ENCODE measurements around the gene CCR5AS.
"Not testable (repeated sequence)": the region's sequence is repeated elsewhere in the genome, so short reads cannot be mapped to it uniquely, and the experiment has no call there.

Gene CCR5AS

GRCh38 chr3:46395766-46396530 is 10.9 kb downstream of the CCR5AS start:
- Histone ChIP-seq H3K4me1 (peaks cover 5% of the 10 kb centered on the region), H3K27me3 (no peaks in the 10 kb centered on the region), H3K9me3 (no peaks in the 10 kb centered on the region), H3K27ac (no peak overlapping the region), H3K4me3 (no peak overlapping the region), H3K36me3 (replicated peaks in 1 of 2; ENCODE audit: insufficient read depth in 1 of 2, low read depth in 2 of 2) (no peaks in the 10 kb centered on the region)
- DNase-seq (peak in 1 of 4 donors; percentile 31), ATAC-seq (no peak)
- WGBS, 2 donors = 65 to 66% methylated on average over 6 of the region's 6 CpGs
- TF ChIP-seq CTCF (IDR thresholded peaks at IDR 0.05) (no peak), POLR2A (IDR thresholded peaks at IDR 0.05) (no peak)
- intact Hi-C loops (cut with DNase I) = no loop called here

- WGBS, 2 donors = 75 to 81% methylated on average over 6 of the region's 6 CpGs
- Histone ChIP-seq H3K27me3 (no peaks in the 10 kb centered on the region), H3K4me1 (peaks cover 5% of the 10 kb centered on the region), H3K9me3 (no peaks in the 10 kb centered on the region), H3K27ac (no peak overlapping the region), H3K4me3 (no peak overlapping the region), H3K36me3 (replicated peaks in 1 of 2; ENCODE audit: insufficient read depth in 1 of 2, low read depth in 2 of 2) (no peaks in the 10 kb centered on the region)
- ATAC-seq (no peak), DNase-seq (no peak)
- TF ChIP-seq POLR2A (IDR thresholded peaks at IDR 0.05) = no peak
- no peak for TF ChIP-seq CTCF (IDR thresholded peaks at IDR 0.05)
- intact Hi-C loops (cut with DNase I) = no loop called here
These were observed 11.6 kb downstream of the CCR5AS start for GRCh38 chr3:46395210-46395661.

GRCh38 chr3:46393554-46394434 is 13.1 kb downstream of the CCR5AS start:
- no peak for TF ChIP-seq CTCF (IDR thresholded peaks at IDR 0.05)
- TF ChIP-seq POLR2A (IDR thresholded peaks at IDR 0.05) = no peak
- ATAC-seq (no peak), DNase-seq (no peak)
- peaks cover 5% of the 10 kb centered on the region for H3K4me1 ChIP-seq
- WGBS, 2 donors = 68 to 71% methylated on average over 8 of the region's 8 CpGs
- no peak overlapping the region for H3K27ac ChIP-seq
- no peaks in the 10 kb centered on the region for H3K27me3 ChIP-seq
- H3K36me3 ChIP-seq (replicated peaks in 1 of 2; ENCODE audit: insufficient read depth in 1 of 2, low read depth in 2 of 2) = no peaks in the 10 kb centered on the region
- intact Hi-C loops (cut with DNase I) = no loop called here
- H3K4me3 ChIP-seq = no peak overlapping the region
- no peaks in the 10 kb centered on the region for H3K9me3 ChIP-seq

GRCh38 chr3:46393011-46393410 is 13.9 kb downstream of the CCR5AS start:
- no peak overlapping the region for H3K27ac ChIP-seq
- no peak for TF ChIP-seq CTCF (IDR thresholded peaks at IDR 0.05)
- no peak for TF ChIP-seq POLR2A (IDR thresholded peaks at IDR 0.05)
- DNase-seq = no peak
- peaks cover 5% of the 10 kb centered on the region for H3K4me1 ChIP-seq
- intact Hi-C loops (cut with DNase I) = no loop called here
- no peaks in the 10 kb centered on the region for H3K27me3 ChIP-seq
- H3K4me3 ChIP-seq = no peak overlapping the region
- H3K36me3 ChIP-seq (replicated peaks in 1 of 2; ENCODE audit: insufficient read depth in 1 of 2, low read depth in 2 of 2) = no peaks in the 10 kb centered on the region
- WGBS, 2 donors = 61 to 72% methylated on average over 2 of the region's 2 CpGs
- ATAC-seq = no peak
- no peaks in the 10 kb centered on the region for H3K9me3 ChIP-seq

- H3K4me1 ChIP-seq; H3K27me3 ChIP-seq; intact Hi-C loops (cut with DNase I); DNase-seq; H3K4me3 ChIP-seq; H3K36me3 ChIP-seq (replicated peaks in 1 of 2; ENCODE audit: insufficient read depth in 1 of 2, low read depth in 2 of 2); H3K27ac ChIP-seq; ATAC-seq; H3K9me3 ChIP-seq: not testable (repeated sequence)
- WGBS, 2 donors = 89 to 94% methylated on average over 5 of the region's 5 CpGs
These were observed 15.3 kb downstream of the CCR5AS start for GRCh38 chr3:46391526-46391925.
